ENCODE data around the gene DAB1.

DAB1 gene

DNA sequence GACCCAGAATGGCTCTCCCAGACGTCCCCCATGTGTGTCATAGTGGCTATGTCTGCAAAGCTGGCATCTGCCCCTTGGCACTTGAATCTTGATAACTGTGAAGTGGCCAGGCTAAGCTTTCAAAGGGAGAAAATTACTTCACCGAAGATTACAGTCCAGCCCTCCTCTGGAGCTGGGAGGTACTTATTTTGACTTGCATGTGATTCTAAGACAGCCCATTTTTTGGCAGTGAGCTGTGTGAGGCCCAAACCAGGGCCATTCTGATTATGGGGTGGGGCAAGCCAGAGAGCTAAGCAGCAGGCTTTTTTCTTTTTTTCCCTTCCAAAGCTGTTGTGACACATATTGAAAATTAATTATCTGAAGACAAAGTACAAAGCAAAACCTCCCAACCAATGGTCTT, 415.9 kb downstream of the DAB1 start:
- no peak for DNase-seq

DNA sequence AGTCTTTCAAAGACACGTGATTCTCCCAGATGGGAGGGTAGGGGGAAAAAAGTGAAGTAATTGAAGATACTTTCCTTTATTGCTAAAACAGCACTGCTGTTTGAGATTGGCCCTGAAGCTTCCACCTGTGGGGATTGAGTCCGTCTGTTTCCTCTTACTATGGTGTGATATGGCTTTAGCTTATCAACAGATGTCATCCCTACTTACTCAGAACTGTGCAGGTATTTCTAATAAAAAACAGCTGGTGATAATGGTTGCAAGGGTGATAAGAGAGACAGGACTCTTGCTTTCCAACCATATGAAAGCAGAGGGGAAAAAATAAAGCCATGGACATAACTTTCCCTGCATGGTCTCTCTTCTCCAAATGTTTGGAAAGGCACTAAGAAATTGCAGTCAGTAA, 416.4 kb downstream of the DAB1 start:
- DNase-seq = no peak

DNA sequence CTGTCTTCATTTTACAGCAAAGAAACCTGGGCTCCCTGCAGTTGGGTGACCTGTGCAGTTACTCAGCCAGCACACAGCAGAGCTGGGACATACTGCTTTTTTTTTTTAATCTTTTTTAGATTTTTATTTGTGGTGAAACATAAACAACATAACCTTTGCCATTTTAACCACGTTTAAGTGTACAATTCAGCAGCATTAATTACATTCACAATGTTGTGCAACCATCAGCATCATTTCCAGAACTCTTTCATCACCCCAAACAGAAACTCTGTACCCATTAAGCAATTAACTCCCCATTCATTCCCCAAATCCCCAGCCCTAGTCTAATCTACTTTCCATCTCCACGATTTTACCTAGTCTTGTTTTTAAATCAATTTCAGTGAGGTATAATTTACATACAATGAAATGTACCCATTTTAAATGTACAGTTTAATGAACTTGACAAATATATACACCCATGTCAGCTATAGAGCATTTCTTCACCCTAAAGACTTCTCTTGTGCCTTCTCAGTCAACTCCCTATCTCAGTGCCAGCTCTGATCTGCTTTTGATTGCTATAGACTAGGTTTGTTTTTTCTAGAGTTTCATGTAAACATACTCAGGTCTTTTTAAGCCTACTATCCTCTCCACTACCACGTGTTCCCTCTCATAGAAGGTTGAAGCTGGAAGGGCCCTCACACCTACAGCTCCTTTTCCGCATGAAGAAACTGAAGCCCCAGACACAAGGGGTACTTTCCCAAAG, 420.3 kb downstream of the DAB1 start:
- no peak for DNase-seq

DNA sequence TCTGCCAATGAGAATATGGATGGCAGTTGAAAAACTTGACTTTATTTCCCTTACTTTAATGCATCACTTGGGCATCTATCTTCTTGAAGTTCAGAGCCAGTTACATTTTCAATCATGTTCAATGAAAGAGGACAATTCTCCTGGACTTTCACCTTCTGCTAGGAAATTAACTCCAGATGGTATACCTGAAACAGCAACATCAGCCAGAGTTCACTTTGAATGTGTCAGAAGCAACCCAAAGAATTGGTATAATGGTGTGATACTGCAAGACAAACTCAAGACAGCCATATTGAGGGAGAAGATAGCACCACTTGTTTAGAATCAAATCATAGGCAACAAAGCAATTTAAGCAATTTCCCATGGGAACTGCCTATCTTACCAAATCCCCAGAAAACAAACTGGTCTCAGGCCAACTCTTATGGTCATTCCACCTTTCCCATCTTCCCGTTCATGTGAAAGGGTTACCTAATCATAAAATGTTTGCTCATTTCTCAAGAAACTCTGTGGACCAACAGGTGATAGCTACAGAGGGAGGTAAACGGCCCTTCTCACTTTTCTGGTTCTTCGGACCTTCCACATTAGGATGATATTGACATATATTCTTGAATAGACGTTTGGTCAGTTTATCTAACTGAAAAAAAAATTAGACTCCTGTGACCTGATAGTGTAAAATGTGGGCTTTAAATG, 428.3 kb downstream of the DAB1 start:
- DNase-seq = no peak

DNA sequence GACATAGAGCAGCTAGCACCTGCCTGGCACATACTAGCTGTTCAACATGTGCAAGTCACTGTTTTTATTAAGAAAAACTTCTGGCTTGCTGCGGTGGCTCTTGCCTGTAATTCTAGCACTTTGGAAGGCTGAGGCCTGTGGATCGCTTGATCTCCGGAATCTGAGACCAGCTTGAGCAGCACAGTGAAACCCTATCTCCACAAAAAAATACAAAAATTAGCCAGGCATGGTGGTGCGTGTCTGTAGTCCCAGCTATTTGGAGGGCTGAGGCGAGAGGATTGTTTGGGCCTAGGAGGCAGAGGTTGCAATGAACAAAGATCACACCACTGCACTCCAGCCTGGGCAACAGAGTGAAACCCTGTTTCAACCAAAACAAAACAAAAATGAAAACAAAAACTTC, 430.4 kb downstream of the DAB1 start:
- no peak for DNase-seq

DNA sequence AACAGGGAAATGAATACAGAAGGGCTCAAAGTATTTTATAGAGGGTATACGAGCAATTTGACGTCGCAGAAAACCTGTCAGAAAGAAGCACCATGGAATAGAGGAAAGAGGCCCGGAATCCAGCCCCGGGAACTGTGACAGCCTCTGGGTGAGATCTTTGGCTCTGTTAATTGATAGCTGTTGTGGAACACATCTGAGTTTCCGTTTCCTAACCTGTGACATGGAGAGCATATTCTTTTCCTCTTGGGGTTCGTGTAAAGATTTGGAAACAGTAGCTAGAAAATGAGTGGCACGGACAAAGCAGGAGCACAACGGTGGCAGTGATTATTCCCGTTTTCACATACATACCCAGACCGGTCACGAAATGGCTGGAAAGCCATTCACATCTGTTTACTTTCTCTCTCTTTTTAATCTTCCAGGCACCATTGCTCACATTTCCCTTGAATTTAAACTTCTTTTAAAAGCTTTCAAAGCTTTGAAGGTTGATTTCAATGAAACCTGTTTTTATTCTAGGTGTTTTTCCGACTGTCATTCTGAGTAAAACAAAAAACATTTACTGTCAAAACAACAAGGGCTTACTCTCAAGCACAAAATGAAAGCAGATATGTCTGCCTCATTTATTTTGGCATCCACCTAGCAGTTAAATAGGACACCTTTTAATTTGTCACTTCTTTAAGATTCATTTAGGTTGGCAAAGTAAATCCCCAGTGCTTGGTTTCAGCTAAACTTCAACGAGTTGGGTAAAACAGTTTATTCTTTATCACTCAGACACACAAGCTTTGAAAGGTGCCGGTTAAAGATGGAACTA, 431.3 kb downstream of the DAB1 start:
- no peak for DNase-seq

DNA sequence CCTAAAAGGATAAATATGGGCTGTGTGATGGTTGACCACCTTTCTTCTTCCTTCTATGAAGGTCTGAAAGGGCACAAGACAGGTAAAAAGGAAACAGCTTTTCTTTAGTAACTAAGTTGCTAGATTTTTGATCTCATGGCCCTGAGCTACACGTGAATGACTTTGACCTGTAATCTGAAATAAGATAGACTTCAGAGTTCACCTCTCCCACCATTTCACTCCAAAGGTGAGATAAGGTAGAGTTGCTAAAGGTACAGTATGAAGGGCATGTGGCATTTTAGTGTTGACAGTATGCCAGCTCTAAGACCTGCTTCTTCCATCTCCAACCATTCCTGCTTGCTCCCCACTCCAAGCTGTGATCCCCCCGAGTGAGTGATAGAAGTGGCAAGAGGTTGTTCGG, 432.3 kb downstream of the DAB1 start:
- DNase-seq = no peak

DNA sequence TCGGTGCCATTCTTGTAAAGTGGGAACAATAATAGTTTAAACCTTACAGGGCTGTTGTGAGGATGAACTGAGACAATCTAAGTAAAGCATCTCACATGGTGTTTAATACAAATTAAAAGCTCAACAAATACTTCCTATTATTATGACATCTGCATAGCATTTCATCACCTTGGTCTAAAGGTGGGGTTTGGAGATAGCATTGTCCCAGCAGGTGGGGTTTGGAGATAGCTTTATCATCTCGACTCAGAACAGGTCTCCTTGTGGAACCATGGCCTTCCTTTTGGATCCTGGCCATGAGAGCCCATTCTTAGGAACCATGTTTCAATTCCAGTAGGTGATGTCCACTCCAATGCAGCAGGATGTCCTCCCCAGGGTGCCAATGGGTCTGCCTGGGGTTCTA, 437.5 kb downstream of the DAB1 start:
- DNase-seq = no peak

DNA sequence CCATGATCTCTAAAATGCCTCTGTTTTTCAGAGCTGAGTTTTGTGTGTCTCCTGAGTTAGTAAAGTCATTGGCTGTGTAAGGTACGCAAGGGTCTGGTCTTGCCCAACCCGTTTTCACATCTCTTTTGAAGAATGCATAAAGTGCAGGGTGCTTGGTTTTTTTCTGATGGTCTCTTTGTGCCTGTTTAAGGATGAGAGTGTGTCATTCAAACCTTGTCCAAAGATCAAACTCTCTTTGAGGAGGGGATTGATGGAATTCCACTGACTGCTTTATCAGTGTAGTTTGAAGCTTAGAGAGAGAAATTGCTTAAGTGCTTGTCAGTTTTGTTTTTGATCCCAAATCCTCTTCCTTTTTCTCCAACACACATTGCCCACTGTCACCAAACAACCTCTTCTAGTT, 438.0 kb downstream of the DAB1 start:
- no peak for DNase-seq

DNA sequence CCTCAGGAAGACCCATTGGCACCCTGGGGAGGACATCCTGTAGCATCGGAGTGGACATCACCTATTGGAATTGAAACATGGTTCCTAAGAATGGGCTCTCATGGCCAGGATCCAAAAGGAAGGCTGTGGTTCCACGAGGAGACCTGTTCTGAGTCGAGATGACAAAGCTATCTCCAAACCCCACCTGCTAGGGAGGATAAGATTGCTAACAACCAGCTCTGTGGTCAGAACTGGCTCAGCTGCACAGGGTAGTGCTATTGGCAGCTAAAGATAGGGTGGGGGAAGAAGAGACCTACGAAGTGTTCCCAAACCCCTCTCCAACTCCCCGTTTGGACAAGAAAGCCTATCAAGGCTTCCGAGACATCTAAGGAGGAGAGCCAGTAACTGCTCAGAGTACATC, 440.4 kb downstream of the DAB1 start:
- no peak for DNase-seq

DNA sequence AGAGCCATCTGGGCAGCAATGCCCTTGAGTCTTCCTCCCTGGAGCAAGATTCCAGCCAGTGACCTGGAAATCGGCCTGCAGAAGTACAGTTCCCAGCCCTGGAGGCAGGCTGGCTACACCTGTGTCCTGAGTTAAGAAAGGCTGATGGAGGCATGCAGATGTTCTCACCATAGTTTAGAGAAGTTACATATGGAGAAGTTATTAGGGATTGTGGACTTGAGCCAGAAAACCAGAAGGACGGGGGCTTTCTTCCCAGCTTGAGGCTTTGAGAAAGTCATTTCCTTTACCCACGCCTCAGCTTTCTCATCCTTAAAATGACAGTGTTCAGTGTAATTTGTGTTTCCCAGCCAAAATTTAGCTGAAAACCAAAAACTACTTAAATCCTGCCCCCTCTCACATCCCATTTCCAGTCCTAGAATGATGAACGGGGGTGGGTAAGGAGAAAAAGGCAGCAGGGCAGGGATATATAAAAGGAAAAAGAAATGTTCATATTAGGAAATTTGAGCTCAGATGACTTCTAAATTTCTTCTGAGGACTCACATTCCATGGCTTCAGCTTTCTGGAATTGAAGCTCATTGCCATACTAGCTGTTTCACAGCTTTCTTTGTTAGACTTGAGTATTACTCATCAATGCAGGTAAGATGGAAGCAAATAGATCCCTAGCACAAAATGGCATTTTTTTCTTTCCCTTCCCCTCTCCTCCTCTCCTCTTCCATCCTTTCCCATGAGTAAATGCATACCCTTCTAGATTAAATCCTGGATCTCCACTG, 443.7 kb downstream of the DAB1 start:
- DNase-seq = no peak

DNA sequence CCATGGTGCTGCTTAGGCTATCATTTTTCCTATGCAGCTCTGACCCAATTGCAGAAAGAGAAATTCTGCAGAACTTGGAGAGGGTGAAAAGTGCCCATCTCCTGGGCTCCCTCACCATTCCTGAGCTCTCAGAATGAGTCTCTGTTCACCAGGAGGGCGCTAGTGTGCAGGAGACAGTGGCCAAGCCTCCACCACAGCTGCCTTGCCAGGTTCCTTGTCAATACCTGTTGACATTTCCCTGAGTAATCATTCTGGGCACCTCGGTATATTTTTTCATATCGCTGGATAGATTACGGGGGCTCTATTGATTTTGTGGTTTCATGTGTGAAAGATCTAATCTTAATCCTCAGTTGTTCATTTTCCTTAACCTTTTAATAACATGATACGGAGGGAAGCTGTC, 445.0 kb downstream of the DAB1 start:
- DNase-seq = no peak

DNA sequence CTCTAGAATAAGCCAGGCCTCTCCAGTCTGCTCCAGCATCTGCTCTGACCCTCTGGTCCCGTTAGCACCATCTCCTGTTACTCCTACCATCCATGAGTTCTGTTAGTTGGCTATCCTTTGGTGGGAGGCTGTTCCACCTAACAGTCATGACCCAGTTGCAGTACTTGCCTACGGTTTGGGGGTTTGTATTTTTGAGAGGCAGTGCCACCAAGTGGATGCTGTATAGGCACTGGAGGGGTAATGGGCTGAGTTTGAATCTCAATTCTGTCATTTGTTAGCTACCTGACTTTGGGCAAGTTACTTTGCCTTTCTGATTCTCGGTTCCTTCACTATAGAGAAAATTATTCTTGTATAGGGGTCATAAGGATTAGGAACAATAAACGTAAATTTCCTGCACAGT, 445.9 kb downstream of the DAB1 start:
- DNase-seq = no peak

DNA sequence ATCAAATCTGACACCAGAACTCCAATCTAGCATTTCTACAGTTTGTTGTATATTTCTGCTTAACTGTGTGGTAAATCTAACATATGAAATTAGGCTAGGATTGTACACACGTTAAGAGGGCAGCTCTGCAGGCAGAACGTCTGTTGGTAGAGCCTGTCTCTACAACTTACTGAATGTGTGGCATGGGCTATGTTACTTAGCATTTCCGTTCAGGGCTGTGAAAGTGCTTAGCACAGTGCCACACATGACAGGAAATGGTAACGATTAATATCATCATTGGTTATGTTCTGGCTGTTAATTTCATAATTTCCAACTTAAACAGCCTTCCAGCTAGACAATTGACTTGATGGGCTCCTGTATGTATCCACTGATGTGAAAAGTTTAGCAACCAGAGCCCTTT, 448.4 kb downstream of the DAB1 start:
- no peak for DNase-seq

DNA sequence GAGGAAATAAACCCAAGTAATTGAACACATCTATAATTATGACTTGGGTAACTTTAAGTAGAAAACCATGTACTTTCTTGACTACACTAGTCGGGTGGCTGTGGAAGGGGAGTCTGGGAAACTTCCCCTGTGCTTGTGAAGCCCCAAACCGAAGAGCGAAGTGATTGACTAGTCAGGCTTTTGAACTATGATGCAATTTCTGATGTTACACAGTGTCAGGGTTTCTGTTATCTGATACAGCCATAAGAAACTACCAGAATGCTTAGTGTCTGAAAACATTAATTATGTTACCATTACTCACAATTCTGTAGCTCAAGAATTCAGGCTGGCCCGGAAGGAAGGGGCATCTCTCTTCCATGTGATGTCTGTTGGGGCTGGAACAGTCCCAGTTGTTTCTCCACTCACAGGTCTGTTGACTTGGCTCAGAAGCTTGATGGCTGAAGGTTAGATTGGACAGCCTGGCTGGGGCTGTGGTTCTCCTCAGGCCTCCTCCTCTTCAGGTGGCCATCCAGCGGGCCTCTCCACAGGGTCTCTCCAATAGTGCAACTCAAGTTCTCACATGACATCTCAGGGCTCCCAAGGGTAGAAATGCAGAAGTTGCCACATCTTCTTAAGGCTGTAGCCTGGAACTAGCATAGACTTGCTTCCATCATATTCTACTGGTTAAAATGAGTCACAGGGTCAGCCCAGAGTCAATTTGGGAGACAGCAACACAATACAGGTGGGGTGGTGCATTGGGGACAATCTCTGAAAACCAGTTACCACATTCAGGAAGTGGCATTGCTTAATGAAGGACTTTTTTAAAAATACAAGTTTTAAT, 449.7 kb downstream of the DAB1 start:
- no peak for DNase-seq

DNA sequence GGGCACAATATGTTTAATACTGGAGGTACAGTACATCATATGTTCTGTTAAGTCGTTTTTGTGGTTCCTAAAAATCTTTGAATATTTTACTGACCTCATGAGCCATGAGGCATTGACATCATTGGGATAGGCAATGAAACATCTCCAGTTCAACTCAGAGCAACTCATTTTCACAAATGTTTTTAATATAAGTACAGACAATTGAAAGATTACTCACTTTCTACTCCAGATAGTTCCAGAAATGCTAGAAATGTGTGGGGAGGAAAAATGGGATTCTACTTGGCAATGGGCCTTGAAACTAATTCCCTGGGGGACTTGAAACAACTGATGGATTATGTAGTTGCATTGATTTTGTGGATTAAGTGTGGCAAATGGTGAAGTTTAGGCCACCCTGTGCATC, 450.9 kb downstream of the DAB1 start:
- no peak for DNase-seq

DNA sequence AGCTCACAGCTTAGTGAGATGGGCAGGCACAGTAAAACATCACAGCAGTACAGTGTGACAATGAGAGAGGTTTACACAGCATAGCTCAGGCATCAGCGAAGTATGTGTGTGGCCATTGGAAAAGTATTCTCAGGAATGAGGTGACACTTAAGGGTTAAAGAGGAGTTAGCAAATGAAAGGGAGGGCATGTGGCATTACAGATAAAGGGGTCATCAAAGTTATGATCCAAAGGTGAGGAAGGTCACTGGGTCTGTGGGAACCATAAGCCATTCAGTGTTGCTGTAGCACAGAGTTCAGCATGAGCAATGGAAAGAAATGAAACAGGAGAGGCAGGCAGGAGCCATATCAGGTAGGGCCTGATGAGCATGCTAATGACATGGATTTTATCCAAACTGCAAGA, 453.6 kb downstream of the DAB1 start:
- no peak for DNase-seq

DNA sequence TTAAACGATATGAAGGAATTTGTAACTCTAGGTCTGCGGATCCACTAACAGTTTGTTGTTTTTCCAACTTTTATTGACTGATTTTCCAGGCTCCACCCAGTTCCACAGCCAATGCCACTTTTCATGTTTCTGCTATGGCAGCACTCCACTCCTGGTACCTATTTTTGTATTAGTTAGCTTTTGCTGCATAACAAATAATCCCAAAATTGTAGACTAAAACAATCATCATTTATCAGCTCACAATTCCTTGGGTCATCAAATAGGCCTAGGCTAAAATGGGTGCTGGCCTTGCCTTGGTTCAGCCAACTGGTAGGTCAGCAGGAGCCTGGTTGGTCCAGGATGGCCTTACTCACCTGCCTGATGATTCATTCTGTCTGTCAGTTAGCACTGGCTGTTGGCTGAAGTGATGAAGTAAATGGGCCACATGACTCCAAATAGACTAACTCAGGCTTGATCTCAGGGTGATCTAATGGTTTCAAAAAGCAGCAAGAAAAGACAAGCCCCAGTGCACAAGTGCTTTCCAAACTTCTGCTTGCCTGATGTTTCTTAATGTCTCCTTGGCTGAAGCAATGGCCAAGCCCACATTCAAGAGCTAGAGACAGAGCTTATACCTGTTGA, 454.9 kb downstream of the DAB1 start:
- no peak for DNase-seq

DNA sequence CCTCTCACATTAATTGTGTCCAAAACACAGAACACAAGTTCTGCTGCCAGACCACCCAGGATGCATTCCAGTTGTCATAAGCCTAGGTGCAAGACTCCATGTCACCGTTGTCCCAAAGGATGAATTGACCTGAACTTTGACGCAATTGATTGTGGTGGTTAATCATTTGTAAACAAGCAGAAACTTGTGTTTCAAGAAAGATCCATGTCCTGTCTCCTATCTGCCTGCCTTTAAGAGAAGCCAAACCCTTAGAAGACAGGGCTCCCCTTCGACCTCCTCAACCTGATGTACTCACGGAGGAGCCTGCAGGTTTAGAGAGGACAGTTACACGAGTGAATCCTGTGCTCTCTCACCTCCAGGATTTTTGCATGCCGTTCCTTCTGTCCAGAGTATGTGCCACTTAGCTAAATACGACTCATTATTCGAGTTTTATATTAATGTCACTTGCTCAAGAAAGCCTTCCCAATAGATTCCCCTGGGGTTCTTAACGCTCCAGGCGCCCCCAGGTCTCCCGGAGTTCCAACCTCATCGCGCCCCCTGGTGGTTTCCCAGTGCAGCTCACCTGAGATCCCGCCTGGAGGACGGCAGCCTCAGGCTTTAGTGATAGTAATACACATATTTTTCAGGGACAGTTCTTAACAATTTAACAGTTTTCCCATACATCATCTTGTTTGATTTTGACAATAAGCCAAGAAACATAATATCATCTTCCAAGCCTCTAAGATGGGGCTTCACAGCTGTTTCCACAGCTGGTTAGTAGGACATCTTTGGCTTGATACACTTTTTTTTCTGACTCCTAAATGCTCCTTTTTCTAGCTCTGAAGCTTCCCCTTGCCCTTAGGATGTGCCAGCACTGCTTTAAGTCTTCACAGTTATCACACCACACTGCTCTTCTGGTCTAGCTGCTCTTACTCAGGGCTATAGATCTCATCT, 455.7 kb downstream of the DAB1 start:
- no peak for DNase-seq

DNA sequence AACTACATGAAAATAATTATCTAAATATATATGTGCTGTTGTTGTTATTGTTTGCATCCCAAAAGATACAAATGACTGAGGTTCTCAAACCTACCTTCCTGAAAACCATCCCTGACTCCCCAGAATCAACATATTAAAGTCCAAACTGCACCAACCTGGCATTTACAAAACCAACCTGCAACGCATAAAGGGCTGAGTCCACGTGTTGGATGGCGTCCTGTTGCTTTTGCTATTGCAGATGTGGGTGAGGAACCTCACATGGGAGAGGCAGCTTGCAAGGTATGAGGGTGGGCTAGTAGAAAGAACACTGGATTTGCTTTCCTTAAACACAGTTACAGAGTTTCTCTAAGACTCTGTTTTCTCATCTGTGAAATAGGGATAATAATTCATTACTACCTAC, 456.5 kb downstream of the DAB1 start:
- DNase-seq = no peak

DNA sequence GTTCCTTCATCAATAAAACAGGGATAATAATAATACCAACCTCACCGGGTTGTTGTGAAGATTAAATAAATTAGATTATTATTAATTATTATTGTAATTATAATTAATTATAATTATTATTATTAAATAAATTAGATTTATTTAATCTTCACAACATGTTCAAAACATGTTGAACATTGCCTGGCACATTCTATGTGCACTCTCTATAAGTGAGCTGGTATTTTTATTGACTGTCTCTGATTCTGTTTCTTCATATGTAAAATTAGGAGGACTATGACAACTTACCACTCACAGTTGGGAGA, 457.2 kb downstream of the DAB1 start:
- no peak for DNase-seq
